ENCODE data around the gene ZNF845. TPM values are rescaled to one million over a fixed set of nuclear protein-coding genes. Genes with fewer than 3 reads are reported as not detected.
"Not testable (repeated sequence)": the region's sequence is repeated elsewhere in the genome, so short reads cannot be mapped to it uniquely, and the experiment has no call there.

The ZNF845 gene
- total RNA-seq, 1 donor from 2014 or later, result 5.2 TPM

DNA sequence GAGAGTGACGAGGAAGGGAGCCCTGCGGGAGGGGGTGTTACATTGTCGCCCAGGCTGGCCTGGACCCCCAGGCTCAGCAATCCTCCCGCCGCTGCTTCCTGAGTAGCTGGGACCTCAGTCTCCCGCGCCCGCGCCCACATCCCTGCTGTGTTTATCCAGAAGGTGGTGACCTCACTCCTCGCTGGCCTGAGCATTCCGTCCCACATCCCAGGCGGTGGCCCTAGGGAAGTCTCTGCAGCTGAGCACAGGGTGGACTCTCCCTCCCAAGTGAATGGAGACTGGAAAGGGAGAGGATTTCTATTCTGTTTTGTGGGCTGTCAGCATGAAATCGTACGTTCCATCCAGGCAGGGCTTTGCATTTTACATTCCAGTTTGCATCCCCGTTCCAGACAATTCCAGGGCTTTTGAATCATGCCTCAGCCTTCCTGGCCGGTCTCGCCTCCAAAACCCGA, 61.0 kb downstream of the ZNF845 start:
- Histone ChIP-seq H3K4me1 (peaks cover 21% of the 10 kb centered on the region), H3K9me3 (peaks cover 5% of the 10 kb centered on the region), H3K27ac (peak overlapping the region; percentile 81), H3K27me3 (no peaks in the 10 kb centered on the region), H3K36me3 (peaks cover 0 to 14% of the 10 kb centered on the region in 2 donors), H3K4me3 (peak overlapping the region; percentile 46 to 86)
- intact Hi-C loops (cut with DNase I), result no loop called here
- TF ChIP-seq POLR2A (IDR thresholded peaks at IDR 0.05), result no peak
- no peak for TF ChIP-seq POLR2AphosphoS5 (IDR thresholded peaks at IDR 0.05; ENCODE audit: insufficient read depth in 1 of 2, low read depth in 1 of 2)
- TF ChIP-seq, protein P1, sequence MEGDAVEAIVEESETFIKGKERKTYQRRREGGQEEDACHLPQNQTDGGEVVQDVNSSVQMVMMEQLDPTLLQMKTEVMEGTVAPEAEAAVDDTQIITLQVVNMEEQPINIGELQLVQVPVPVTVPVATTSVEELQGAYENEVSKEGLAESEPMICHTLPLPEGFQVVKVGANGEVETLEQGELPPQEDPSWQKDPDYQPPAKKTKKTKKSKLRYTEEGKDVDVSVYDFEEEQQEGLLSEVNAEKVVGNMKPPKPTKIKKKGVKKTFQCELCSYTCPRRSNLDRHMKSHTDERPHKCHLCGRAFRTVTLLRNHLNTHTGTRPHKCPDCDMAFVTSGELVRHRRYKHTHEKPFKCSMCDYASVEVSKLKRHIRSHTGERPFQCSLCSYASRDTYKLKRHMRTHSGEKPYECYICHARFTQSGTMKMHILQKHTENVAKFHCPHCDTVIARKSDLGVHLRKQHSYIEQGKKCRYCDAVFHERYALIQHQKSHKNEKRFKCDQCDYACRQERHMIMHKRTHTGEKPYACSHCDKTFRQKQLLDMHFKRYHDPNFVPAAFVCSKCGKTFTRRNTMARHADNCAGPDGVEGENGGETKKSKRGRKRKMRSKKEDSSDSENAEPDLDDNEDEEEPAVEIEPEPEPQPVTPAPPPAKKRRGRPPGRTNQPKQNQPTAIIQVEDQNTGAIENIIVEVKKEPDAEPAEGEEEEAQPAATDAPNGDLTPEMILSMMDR (IDR thresholded peaks at IDR 0.05), result no peak
- peak in 1 of 2 donors; percentile 88 for DNase-seq (ENCODE audit: extremely low spot score in 2 of 2)

DNA sequence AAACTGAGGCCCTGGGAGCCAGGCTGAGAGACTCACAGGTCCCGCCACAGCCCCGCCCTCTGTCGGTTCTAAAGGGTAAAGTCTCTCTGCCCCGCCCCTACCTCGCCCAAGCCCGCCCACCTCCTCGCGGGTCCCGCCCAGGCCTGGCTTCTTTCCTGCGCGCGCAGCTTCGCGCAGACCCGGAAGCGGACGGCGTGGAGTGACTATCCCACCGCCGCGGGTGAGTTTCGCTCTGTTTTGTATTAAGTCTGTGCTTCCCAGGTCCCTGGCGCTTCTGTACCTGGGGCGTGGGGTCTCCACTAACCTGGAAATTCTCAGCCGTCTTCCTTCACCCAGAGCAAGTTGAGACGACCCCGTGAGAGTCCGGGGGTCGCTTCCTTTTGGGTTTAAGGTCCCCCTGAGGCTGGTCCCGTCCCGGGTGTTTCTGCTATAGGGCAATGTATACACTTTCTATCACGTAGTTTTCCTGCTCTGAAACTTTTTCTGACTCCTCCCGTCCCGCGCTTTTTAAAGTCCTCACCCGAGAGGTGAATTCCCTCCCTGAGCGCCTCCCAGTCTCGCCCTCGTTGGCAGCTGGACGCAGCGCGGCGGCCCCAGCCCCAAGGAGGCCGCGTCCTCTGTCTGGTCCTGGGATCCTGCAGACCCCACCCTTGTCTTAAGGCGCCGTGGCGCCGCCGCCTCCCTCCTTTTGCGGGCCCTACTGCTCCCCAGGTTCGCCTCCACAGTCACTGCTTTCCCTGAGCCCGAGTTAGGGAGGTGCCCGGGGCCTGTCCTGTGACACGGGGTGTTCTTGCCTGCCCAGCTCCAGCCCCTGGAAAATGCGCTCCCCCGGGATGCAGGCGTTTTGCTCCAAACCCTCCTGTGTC, 61.7 kb downstream of the ZNF845 start, which contains the start of gene ZNF765:
Gene ZNF765 (plus strand): TSS at position 176 of the 866 bp plus-strand sequence. CDS start 2,867 bp downstream, outside the sequence.
- TF ChIP-seq POLR2AphosphoS5 (IDR thresholded peaks at IDR 0.05; ENCODE audit: insufficient read depth in 1 of 2, low read depth in 1 of 2) (peak; percentile 88 to 92), POLR2A (IDR thresholded peaks at IDR 0.05) (peak in 1 of 2 donors; percentile 76)
- TF ChIP-seq, protein P1 (IDR thresholded peaks at IDR 0.05), result peak in 2 of 3 experiments; percentile 27 to 40
- peaks cover 21% of the 10 kb centered on the region for H3K4me1 ChIP-seq
- no peaks in the 10 kb centered on the region for H3K27me3 ChIP-seq
- DNase-seq (ENCODE audit: extremely low spot score in 2 of 2), result peak; percentile 94 to 98
- no peaks in the 10 kb centered on the region for H3K9me3 ChIP-seq
- peak within 1 kb of the TSS; percentile 81 for H3K27ac ChIP-seq
- peaks cover 0 to 21% of the 10 kb centered on the region in 2 donors for H3K36me3 ChIP-seq
- intact Hi-C loops (cut with DNase I), result no loop called here
- H3K4me3 ChIP-seq, result peak within 1 kb of the TSS; percentile 46 to 86

DNA sequence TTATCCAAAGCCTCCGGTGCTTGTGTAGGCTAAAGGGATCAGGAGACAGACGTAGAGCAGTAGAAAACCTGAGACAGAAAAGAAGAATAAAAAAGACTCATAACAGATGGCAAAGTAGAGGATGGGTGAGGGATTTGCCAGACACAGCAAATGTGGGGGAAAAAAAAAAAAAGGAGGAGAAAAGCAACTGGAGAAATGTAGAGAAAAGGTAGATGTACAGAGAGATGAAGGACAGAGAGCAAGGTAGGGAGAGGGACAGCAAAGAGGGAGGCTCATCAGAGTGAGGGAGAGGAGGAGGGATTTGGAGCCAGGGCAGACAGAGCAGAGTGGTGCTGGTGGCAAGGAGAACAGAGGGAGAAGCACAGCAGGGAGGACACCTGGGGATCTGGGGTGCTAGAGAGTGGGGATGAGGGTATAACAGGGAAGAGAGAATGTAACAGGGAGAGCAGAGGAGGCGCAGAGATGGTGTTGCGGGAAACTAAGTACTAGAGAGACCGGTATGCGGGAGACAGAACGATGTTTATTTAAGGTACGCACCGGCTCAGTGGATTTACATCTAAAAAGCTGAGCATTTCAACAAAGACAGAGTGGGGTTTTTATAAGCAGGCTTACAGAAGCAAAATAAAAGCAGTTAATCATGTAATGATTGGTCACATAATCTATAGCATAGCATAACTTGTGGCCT, 62.4 kb downstream of the ZNF845 start:
- H3K4me3 ChIP-seq, result peak overlapping the region; percentile 46 to 86
- DNase-seq (ENCODE audit: extremely low spot score in 2 of 2); intact Hi-C loops (cut with DNase I); H3K9me3 ChIP-seq; H3K27me3 ChIP-seq: not testable (repeated sequence)
- H3K36me3 ChIP-seq, result peaks cover 0 to 24% of the 10 kb centered on the region in 2 donors
- H3K27ac ChIP-seq, result peak overlapping the region; percentile 81
- peaks cover 21% of the 10 kb centered on the region for H3K4me1 ChIP-seq

DNA sequence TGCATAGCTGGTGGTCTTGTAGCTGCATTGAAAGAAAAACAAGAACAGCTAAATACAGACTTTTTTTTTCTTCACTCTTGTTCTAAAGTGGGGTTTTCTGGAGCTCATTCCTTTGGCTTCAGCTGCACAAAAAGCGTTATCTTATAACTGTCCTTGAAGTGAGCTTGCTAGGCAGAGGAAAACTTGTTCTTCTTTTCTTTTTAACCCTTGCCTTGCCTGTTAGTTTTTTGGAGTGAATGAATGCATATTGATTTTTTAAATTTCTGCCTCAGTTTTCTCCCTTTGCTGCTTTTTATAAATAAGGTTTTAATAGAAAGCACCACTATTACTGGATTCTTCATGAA, 62.9 kb downstream of the ZNF845 start:
- DNase-seq (ENCODE audit: extremely low spot score in 2 of 2), result no peak
- H3K9me3 ChIP-seq, result no peaks in the 10 kb centered on the region
- no peak for TF ChIP-seq POLR2A (IDR thresholded peaks at IDR 0.05)
- no peak for TF ChIP-seq POLR2AphosphoS5 (IDR thresholded peaks at IDR 0.05; ENCODE audit: insufficient read depth in 1 of 2, low read depth in 1 of 2)
- TF ChIP-seq, protein P1 (IDR thresholded peaks at IDR 0.05), result no peak
- peaks cover 21% of the 10 kb centered on the region for H3K4me1 ChIP-seq
- peaks cover 0 to 24% of the 10 kb centered on the region in 2 donors for H3K36me3 ChIP-seq
- peak overlapping the region in 1 of 2 donors; percentile 86 for H3K4me3 ChIP-seq
- H3K27me3 ChIP-seq, result no peaks in the 10 kb centered on the region
- intact Hi-C loops (cut with DNase I), result no loop called here
- H3K27ac ChIP-seq, result no peak overlapping the region

DNA sequence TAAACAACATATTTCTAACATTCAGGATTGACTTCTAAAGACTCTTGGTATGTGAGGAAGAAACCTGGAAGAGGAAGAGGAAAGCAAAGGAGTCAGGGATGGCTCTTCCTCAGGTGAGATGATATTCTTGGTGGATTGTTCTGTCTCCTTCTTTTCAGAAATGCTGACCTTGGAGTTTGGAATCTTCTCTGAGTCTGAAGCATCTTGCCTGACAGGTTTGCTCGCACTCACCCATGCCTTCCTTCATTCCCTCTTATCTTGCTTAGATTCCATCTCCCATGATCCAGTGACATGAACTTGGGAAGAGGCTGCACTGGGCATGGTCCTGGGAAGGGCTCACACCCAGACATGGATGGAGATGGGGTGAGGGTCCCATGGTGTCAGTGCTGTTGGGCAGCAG, 64.4 kb downstream of the ZNF845 start:
- intact Hi-C loops (cut with DNase I), result not testable (repeated sequence)

More for the DNA sequence above, 64.4 kb downstream of the ZNF845 start:
- DNase-seq (ENCODE audit: extremely low spot score in 2 of 2); H3K27me3 ChIP-seq; H3K27ac ChIP-seq; H3K9me3 ChIP-seq; H3K4me3 ChIP-seq: not testable (repeated sequence)
- Histone ChIP-seq H3K36me3 (peaks cover 0 to 34% of the 10 kb centered on the region in 2 donors), H3K4me1 (peaks cover 21% of the 10 kb centered on the region)

Other genes starting within 250 kb of the ZNF845 start
- 41.7 TPM for gene ZNF160, start 230.3 kb upstream of the ZNF845 start, total RNA-seq
- gene ZNF415, start 200.8 kb upstream of the ZNF845 start, total RNA-seq, result 6.6 TPM
- 11.8 TPM for gene ZNF347, start 174.7 kb upstream of the ZNF845 start, total RNA-seq
- gene ZNF665, start 140.4 kb upstream of the ZNF845 start, total RNA-seq, result 1.5 TPM
- 5.9 TPM for gene ZNF677, start 78.9 kb upstream of the ZNF845 start, total RNA-seq
- not detected for gene VN1R2, start 75.5 kb upstream of the ZNF845 start, total RNA-seq
- not detected for gene VN1R4, start 66.0 kb upstream of the ZNF845 start, total RNA-seq
- 6.4 TPM for gene ZNF525, start 32.0 kb downstream of the ZNF845 start, total RNA-seq
- 10.6 TPM for gene ZNF765, start 61.4 kb downstream of the ZNF845 start, total RNA-seq
- gene ZNF761, start 98.2 kb downstream of the ZNF845 start, total RNA-seq, result 12.3 TPM
- 4.2 TPM for gene ZNF813, start 134.0 kb downstream of the ZNF845 start, total RNA-seq
- gene ZNF331, start 204.4 kb downstream of the ZNF845 start, total RNA-seq, result 72.7 TPM

All from vagina (tissue), 2 donors.